Breast epithelium (tissue), 3 donors: ENCODE measurements around the gene ABL1.

Experiments
- CTCF ChIP-seq, 3 donors: fragments of 450-650 bp; IDR thresholded peaks; one replicate each; pipeline ENCODE4 v1.5.1; 2016 to 2017; ENCODE audit warnings: antibody characterized with exemption in 3 of 3, mild to moderate bottlenecking in 3 of 3, moderate library complexity in 3 of 3
- POLR2A ChIP-seq: fragments of 450-650 bp; IDR thresholded peaks from one replicate; pipeline ENCODE4 v1.6.1; 2016; ENCODE audit warnings: antibody characterized with exemption, mild to moderate bottlenecking, moderate library complexity
- POLR2AphosphoS5 ChIP-seq, 3 donors: sonication (generic); formaldehyde crosslinking; IDR thresholded peaks; one replicate each; pipeline ENCODE4 v1.6.1; 2017; ENCODE audit warnings: antibody characterized with exemption in 3 of 3

- TF ChIP-seq CTCF (IDR thresholded peaks at IDR 0.05) = no peak
- TF ChIP-seq POLR2A = no peak
- no peak for TF ChIP-seq POLR2AphosphoS5 (IDR thresholded peaks at IDR 0.05)
These were observed 43.2 kb downstream of the ABL1 start for GRCh38 chr9:130878295-130878694.
